K562 (cell line): Measurements from ENCODE around the gene IPO13. TPM values are rescaled to one million over a fixed set of nuclear protein-coding genes. Genes with fewer than 3 reads are reported as not detected.

Source experiments
- COPS2 ChIP-seq: fragments of 450-650 bp; conservative IDR thresholded peaks from 2 replicates; pipeline ENCODE4 v1.6.1; 2016; ENCODE audit warnings: mild to moderate bottlenecking, moderate library complexity
- FOXA3 ChIP-seq, 2 experiments: fragments of 450-650 bp in 1 of 2; sonication (generic) in 1 of 2; formaldehyde crosslinking; IDR thresholded peaks in 1 of 2; conservative IDR thresholded peaks in 1 of 2; 2 replicates each; pipeline versions ENCODE4 v1.4.0 to v1.8.0; 2020 to 2022; ENCODE audit warnings: mild to moderate bottlenecking in 2 of 2, missing genetic modification reagents in 1 of 2
- JUND ChIP-seq, 2 experiments: IDR thresholded peaks; 2 replicates in 1 of 2; 3 replicates in 1 of 2; pipeline ENCODE4 v1.6.1; 2011; ENCODE audit warnings: borderline replicate concordance in 2 of 2, low read depth in 2 of 2, low read length in 2 of 2, improper control_type of control experiment in 1 of 2, missing biosample characterization in 1 of 2, missing genetic modification characterization in 1 of 2, missing genetic modification reagents in 1 of 2
- MCM3 ChIP-seq: fragments of 450-650 bp; IDR thresholded peaks from 2 replicates; pipeline ENCODE4 v1.6.1; 2016
- MYC ChIP-seq, 2 experiments: fragments of 250-450 bp in 1 of 2; sonication (Bioruptor Pico) in 1 of 2; IDR thresholded peaks; 2 replicates each; pipeline versions ENCODE4 v1.5.1 to v1.6.1; 2012 to 2021; ENCODE audit warnings: low read depth in 2 of 2, borderline replicate concordance in 1 of 2, improper control_type of control experiment in 1 of 2, low read length in 1 of 2, mild to moderate bottlenecking in 1 of 2, moderate library complexity in 1 of 2
- OTX1 ChIP-seq: fragments of 450-650 bp; formaldehyde crosslinking; IDR thresholded peaks from 2 replicates; pipeline ENCODE4 v1.4.0; 2022; ENCODE audit warnings: mild to moderate bottlenecking
- REST ChIP-seq, 2 experiments: fragments of 450-650 bp; formaldehyde crosslinking in 1 of 2; IDR thresholded peaks; 2 replicates each; pipeline versions ENCODE4 v1.4.0 to v1.6.1; 2014 to 2020; ENCODE audit warnings: mild to moderate bottlenecking in 2 of 2, borderline replicate concordance in 1 of 2, low read depth in 1 of 2
- SMARCA4 ChIP-seq: fragments of 450-650 bp; IDR thresholded peaks from 2 replicates; pipeline ENCODE4 v1.6.1; 2016
- STAT5B ChIP-seq: fragments of 250-450 bp; sonication (Bioruptor Pico); IDR thresholded peaks from 2 replicates; pipeline ENCODE4 v1.8.0; 2021; ENCODE audit warnings: mild to moderate bottlenecking, inconsistent platforms
- STAT6 ChIP-seq: sonication (generic); formaldehyde crosslinking; IDR thresholded peaks from 2 replicates; pipeline ENCODE4 v1.8.1; 2023; ENCODE audit warnings: mild to moderate bottlenecking, missing genetic modification reagents
- ZNF354B ChIP-seq: fragments of 250-450 bp; sonication (Bioruptor Pico); IDR thresholded peaks from 2 replicates; pipeline ENCODE4 v1.4.0; 2020
- polyA plus RNA-seq, 8 experiments: library from polyadenylated mRNA; depleted of rRNA in 4 of 8; stranded (reverse) in 5 of 8; unstranded in 3 of 8; fragments of >200 nt; fragmentation: Nextera tagmentation in 2 of 8; fragmentation: Illumina TruSeq in 1 of 8; extraction: Ambion mirVana in 2 of 8; extraction: Trizol in 1 of 8; gene quantifications; 2 replicates each; pipeline versions ENCODE4 v1.2.1 to v1.2.3, GENCODE V29; 2011 to 2014; ENCODE audit warnings: inconsistent platforms in 1 of 8, missing spikeins in 1 of 8
- total RNA-seq, 7 experiments: library from RNA; depleted of rRNA in 6 of 7; stranded (reverse); fragments of >200 nt in 6 of 7; fragmentation: Illumina TruSeq in 2 of 7; extraction: Trizol in 2 of 7; gene quantifications; 2 replicates each; pipeline versions ENCODE4 v1.2.1 to v1.2.3, GENCODE V29; 2011 to 2021; ENCODE audit warnings: low replicate concordance in 1 of 7
- TF ChIP-seq, protein P1 (sequence below): sonication (generic); formaldehyde crosslinking; IDR thresholded peaks from 2 replicates; pipeline ENCODE4 v1.8.1; 2023; ENCODE audit warnings: mild to moderate bottlenecking, missing genetic modification reagents

IPO13 gene
- total and polyA plus RNA-seq, 9 of the 15 experiments (the other 6 are each of a cell fraction or from before 2014, with no cell fraction given) = 7.0 to 30.8 (median 16.2) TPM

- TF ChIP-seq MCM3 (no peak), FOXA3 (CRISPR knock-in tag; conservative IDR thresholded peaks at IDR 0.05 in 1 of 2, IDR thresholded peaks at IDR 0.05 in 1 of 2) (peak in 1 of 2 experiments; percentile 91; a peak in 2 of 4 replicates), STAT5B (no peak), COPS2 (no peak), SMARCA4 (peak; percentile 80; the same call in 1 of the 2 replicates), OTX1 (CRISPR knock-in tag) (peak; percentile 63; the same call in 1 of the 2 replicates), REST (IDR thresholded peaks at IDR 0.05; ENCODE audit: borderline replicate concordance) (peak; percentile 99), REST (CRISPR knock-in tag; IDR thresholded peaks at IDR 0.05; ENCODE audit: low read depth) (peak; percentile 95), STAT6 (peak; percentile 65; the same call in 1 of the 2 replicates), MYC (IDR thresholded peaks at IDR 0.05; ENCODE audit: low read depth, low read length) (peak; percentile 99), MYC (CRISPR knock-in tag; IDR thresholded peaks at IDR 0.05; ENCODE audit: borderline replicate concordance, low read depth) (peak; percentile 94; the same call in 1 of the 2 replicates), ZNF354B (no peak), JUND (IDR thresholded peaks at IDR 0.05; ENCODE audit: borderline replicate concordance, low read depth, low read length) (peak; percentile 68; the same call in 1 of the 2 replicates), JUND (tag; IDR thresholded peaks at IDR 0.05; ENCODE audit: borderline replicate concordance, low read depth, low read length) (peak; percentile 66; the same call in 2 of the 3 replicates)
- TF ChIP-seq, protein P1, sequence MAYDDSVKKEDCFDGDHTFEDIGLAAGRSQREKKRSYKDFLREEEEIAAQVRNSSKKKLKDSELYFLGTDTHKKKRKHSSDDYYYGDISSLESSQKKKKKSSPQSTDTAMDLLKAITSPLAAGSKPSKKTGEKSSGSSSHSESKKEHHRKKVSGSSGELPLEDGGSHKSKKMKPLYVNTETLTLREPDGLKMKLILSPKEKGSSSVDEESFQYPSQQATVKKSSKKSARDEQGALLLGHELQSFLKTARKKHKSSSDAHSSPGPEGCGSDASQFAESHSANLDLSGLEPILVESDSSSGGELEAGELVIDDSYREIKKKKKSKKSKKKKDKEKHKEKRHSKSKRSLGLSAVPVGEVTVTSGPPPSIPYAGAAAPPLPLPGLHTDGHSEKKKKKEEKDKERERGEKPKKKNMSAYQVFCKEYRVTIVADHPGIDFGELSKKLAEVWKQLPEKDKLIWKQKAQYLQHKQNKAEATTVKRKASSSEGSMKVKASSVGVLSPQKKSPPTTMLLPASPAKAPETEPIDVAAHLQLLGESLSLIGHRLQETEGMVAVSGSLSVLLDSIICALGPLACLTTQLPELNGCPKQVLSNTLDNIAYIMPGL (CRISPR knock-in tag) = peak; percentile 82; the same call in 1 of the 2 replicates
Observed at GRCh38 chr1:43946236-43947060, at the start of gene IPO13 (continued).
